ENCODE measurements around the gene MIGA2.

MIGA2 gene

DNA sequence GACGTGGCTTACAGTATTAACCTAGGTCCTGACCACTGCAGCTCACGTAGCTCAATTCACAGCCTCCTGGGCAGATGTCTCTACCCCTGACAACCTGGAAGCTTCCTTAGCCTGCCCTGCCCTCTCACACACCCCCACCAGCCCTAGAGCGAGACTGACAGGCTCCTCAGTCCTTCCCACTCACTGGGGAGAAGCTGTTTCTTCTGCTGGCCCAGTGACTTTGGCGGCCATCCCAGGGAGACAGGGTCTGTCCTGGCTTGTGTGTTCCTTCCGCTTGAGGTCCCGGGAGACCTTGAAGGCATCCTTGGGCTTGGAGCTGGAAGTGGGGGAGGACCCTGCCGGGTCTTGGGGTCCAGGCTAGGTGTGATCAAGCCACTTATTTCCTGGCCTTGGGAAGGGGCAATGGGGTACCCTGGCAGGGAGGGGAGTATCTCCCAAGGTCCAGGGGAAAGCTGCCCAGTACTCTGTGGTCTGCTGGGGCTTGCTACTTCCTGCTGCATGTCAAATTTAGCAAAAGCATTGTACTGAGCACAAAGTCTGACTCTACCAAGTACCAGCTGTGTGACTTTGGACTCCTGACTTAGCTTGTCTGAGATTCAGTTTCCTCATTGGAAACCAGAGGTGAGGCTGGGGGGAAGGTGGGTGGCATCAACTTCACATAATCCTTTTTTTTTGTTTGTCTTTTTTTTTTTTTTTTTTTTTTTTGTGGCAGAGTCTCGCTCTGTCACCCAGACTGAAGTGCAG is 1.9 kb downstream of the MIGA2 start:
- no peak for FAIRE-seq

DNA sequence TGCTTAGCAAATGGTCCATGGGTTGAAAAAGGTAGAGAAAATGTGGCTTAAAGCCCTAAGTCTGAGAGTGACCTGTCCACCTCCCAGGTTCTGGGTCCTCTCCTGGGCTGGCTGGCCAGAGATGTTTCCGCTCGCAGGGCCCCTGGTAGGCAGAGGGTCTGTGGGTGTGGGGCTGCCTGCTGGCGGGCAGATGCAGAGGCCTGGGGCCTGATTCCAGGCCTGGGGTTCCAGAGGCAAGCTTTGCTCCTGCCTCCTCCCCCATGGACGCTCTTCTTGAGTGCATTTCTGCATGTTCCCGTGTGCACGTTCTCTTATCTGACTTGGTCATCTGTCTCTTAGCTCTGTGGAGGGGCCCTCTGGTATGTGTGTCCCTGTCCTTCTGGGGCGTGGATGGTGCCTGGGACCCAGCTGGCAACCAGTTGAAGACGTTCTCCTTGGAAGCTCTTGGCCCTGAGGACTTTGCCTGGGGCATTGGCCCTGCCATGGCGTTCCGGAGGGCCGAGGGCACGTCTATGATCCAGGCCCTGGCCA is 3.8 kb downstream of the MIGA2 start:
- FAIRE-seq = no peak

DNA sequence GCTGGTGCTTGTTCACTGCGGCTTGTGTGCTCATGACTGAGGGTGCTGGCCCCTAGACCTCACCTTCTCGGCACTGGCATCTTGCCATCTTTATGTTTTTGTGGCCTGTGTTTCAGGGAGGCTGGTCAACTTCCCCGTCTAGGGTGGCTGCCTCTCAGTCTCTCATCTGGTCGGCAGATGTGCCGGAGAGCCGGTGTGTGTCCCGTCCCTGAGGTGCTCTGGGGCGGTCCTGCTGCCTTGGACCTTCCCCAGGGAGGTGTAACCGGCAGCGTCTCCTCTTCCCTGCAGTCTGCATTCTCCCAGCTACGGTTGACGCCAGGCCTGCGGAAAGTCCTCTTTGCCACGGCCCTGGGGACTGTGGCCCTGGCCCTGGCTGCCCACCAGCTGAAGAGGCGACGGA is 5.6 kb downstream of the MIGA2 start:
- FAIRE-seq = no peak

DNA sequence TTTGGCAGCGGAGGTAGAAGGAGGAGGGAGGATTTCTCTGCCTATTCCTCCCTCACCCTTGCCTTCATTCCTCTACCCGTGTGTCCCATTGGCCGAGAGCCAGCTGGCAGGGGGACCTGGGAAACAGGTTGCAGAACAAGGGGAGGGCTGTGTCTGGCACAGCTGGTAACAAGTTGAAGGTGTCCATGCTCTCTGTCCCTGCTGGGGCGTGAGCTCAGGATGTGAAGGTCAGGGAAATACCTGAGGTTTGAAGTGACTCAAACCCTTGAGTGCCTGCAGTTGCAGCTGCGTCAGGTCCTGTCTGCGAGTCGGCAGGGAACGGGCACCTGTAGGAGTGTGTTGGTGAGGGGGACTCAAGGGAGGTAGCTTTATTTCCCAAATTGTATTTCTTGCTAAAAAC is 16.2 kb downstream of the MIGA2 start:
- no peak for FAIRE-seq

DNA sequence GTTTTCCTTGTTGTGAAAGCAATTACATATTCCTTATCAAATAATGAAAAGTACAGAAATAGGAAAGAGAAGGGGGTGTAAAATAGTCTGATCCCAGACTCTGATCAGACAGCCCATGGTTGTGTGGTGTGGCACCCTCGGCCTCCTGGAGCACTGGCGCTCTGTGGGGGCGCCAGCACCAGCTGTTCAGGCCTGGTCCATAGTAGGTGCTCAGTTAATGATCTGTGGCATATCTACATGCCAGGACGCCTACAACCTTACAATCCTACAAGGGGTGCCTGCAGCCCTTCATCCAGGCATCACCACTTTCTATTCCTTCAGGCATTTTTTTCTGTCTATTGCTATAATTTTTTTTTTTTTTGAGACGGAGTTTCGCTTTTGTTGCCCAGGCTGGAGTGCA is 16.6 kb downstream of the MIGA2 start:
- no peak for FAIRE-seq

DNA sequence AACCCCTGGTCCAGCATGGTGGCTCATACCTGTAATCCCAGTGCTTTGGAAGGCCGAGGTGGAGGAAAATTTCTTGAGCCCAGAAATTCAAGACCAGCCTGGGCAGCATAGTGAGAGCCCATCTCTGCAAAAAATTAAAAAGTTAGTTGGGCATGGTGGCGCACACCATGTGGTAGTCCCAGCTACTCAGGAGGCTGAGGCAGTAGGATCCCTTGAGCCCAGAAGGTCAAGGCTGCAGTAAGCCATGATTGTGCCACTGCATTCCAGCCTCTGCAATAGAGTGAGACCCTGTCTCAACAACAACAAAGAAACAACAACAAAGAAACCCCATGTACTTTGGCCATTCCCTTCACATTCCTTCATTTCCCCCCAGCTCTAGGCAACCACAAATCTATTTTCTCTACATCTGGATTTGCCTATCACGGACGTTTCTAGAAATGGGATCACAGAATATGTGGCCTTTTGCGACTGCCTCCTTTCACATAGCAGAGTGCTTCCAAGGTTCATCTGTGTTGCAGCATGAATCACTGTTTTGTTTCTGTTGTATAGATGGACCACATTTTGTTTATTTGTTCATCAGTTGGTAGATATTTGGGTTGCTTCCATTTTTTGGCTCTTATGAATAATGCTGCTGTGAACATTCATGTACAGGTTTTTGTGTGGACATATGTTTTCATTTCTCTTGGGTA is 17.9 kb downstream of the MIGA2 start:
- FAIRE-seq = no peak

DNA sequence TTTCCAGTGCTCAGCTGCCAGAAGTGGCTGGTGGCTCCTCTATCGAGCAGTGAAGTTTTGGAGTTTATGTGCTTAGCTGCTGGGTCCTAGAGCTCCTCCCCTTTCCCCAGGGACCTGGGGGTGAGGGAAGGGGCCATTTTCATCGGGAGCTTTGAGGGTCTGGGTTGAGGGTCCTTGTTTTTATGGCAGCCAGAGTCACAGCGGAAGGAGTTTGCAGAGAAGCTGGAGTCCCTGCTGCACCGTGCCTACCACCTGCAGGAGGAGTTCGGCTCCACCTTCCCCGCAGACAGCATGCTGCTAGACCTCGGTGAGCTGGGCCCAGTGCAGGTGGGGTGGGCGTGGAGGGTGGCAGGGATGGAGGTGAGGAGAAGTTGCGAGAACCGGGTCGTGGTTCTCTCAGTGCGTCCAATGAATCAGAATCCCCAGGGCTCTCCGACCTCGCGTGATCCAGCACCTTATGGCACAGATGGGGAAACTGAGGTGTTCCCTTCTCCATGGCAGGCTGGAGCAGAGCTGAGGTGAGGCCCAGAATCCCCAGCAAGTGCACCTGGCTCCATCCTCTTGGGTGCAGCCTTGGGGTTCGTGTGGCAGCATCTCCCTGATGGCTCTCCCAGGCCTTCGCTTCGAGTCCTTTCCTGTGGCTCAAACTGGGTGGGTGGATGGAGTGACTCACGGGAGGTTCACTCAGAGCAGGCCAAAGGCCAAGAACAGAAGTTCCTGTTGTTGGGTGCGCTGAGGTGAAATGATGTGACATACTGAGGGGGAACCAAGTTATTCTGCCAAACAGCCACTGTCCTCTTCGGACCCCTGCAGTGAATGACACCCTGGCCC is 22.8 kb downstream of the MIGA2 start:
- FAIRE-seq = no peak

DNA sequence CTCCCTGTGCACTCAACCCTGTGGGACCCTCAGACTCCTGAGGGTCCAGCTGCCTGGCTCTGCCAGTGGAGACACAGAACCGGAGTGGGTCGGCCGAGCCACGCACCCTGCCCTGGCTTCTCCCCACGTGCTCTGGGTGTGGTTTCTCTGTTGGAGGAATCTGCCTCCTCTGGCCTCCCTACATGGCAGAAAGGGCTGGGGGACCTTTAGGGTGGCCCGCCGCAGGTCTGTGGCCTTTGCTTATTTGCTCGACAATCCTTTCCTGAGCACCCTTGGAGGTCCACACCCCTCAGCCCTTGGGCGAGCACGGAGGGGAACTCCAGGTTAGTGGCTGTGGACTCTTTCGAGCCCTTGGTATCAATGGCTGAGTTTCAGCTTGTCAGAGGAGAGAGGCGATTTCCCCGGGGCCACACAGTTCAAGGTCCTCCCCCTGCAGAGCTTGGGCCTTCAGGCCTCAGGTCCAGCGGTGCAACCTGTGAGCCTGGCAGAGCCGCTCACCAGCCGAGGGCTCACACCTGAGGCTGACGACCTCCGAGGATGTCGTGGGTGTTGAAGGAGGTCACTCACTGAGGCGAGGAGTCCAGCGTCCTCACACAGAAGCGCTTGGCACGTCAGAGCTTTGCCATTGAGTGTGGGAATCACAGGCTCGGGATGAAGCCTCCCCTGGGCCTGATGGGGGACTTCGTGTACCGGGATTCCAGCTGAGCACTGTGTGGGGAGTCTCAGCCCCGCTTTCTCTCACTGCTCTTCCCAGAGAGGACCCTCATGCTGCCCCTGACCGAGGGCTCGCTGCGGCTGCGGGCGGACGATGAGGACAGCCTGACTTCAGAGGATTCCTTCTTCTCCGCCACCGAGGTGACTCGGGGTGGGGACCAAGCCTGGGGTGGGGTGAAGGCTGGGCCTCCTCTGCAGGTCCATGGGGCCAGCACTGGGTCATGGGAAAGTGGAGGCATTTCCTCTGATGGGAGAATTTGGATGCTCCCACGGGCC is 23.7 kb downstream of the MIGA2 start:
- FAIRE-seq = no peak

DNA sequence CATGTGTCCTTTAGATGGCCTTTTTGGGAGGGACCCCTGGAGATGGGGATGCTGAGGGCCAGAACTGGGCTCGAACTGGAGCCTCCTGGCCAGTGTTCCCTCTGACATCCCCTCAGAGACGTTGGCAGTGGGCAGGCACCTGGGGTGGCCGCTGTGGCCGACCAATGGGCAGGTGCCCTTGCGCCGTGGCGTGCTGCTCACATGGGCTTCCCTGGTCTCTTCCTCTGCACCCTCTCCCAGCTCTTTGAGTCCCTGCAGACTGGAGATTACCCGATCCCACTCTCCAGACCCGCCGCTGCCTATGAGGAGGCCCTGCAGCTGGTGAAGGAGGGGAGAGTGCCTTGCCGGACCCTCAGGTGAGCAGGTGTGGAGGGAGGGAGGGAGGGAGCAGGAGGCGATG is 24.6 kb downstream of the MIGA2 start:
- FAIRE-seq = no peak

DNA sequence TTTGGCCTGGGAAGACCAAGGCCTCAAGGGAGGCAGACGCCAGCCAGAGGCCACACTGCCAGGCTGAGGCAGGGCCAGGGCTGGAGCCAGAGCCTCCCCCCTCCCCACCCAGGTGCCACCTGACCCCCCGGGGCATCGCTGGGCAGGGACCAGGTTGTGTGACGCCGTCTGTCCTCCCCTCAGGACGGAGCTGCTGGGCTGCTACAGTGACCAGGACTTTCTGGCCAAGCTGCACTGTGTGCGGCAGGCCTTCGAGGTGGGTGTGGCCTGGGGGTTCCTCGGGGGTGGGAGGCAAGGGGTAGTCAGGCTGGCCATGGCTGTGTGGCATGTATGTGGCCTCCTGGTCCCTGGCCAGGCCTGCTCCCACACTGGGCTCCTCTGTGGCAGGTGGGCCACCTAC is 26.6 kb downstream of the MIGA2 start:
- FAIRE-seq = no peak

DNA sequence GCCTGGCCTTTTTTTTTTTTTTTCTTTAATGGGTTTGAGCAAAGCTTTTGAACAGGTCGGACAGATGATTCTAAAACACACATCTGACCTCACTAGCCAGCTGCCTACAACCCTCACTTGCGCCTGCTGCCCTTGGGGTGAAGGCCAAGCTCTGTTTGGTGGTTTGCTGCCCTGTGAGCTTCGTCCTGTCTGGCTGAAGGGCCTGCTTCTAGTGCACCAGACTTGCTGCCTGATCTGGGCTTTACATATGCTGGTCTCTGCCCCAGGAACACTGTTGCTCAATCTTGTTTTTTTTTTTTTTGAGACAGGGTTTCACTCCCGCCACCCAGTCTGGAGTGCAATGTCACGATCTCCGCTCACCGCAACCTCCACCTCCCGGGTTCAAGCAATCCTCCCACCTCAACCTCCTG is 28.1 kb downstream of the MIGA2 start:
- no peak for FAIRE-seq

DNA sequence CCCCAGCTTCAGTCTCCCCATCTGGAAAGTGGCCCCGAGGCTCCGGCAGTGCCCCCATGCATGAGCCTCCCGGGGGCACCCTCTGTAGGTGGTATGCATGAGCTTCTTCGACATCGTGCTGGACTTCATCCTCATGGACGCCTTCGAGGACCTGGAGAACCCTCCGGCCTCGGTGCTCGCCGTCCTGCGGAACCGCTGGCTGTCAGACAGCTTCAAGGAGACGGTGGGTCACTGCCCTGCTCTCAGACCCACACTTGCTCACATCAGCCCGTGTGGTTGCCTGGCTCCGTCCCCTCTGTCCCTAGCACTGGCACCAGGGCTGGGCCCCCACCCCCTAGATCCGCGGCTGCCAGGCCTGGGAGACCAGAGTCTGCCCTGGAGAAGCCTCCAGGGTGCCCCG is 31.7 kb downstream of the MIGA2 start:
- FAIRE-seq = no peak

DNA sequence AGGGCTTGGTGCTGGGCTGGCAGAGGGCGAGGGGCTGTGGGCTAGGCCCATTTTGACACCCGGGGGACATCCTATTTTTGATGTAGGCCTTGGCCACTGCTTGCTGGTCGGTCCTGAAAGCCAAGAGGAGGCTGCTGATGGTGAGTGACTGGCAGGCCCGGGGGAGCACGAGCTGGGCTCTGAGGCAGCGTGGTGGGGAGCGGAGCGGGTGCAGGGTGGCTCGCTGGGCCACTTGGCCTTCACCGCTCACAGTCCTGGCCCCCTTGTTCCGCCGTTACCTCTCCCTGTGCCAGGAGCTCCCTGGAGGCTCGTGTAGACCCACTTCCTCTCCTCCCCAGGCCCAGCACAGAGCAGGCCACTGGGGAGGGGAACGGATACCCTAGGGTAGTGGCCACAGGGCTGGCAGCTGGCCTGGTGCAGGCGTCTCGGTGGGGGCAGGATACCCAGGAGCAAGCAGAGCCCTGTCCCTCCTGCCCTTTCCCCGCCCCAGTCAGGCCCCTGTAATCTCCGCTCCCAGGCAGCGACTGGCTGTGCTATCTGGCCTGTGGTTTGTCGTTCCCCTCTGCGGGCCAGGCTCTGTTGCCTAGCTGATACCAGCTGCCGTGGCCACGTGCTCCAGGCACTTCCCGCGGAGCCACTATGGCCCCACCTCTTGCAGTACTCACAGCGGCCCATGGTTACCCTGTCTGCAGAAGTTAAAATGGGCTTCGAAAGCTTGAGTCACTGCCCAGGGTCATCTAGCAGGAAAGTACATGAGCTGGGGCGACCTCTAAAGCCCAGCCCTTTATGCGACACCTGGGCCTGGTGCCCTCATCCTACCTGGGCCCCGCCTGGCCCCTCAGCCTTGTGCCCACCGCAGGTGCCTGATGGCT is 32.8 kb downstream of the MIGA2 start:
- no peak for FAIRE-seq

DNA sequence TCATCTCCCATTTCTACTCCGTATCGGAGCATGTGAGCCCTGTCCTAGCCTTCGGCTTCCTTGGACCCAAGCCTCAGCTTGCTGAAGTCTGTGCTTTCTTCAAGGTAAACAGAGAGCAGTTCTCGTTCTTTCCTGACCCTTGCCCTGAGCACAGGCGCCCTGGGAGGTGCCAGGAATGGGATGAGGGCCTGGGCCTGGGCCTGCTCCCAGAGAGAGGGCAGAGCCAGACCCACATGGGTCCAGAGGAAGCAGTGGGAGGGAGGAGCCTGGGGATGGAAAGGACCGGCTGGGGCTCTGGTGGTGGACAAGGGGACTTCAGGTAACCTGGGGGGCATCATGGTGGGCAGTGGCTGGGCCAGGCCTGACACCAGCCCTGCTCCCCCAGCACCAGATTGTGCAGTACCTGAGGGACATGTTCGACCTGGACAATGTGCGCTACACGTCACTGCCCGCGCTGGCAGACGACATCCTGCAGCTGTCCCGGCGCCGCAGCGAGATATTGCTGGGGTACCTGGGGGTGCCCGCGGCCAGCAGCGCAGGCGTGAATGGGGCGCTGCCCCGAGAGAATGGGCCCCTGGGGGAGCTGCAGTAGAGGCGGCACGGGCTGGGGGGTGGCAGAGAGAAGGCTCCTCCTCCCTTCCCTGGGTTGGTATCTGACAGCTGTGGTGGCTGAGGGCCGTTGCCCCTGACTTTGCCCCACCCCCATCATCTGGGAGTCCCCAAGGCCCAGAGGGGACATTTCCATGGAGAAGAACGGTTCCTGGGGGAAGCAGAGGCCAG is 33.6 kb downstream of the MIGA2 start:
- no peak for FAIRE-seq

DNA sequence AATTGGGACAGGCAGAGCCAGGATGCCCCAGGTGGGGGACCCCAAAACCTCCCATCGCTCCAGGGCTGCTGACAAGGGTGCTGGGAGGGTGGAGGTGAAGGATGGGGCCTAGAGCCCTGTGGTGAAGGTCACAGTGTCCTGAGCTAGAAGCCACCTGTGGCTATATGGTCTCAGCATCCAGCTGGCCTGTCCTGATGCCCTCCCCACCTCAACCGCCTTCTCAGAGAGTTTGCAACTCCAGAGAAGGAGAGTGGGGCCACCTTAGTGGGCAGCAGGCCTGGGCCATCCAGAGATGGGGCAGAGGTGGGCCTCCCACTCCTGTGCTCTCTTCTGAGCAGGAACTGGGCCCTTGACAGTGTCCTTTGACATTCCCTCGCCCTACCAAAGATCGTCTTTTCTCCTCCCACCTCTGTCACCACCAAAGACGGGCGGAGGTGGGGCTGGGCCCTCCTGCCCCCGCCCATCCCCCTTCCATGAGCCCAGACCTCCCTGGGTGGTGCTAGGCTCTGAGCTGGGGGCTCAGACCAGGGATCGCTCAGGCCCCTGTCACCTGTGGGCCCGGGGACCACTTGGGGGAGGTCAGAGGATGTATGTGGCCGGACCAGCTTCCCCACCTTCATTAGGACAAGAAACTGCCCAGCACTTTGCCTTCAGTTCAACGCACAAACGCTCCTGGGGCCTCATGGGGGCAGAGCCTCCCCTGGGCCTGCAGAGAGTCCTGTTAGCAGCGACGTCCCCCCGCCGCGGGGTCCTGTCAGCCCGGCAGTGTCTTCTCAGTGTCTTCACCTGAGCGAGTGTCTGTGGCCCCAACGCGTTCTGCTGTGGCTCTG is 34.5 kb downstream of the MIGA2 start:
- FAIRE-seq = no peak

DNA sequence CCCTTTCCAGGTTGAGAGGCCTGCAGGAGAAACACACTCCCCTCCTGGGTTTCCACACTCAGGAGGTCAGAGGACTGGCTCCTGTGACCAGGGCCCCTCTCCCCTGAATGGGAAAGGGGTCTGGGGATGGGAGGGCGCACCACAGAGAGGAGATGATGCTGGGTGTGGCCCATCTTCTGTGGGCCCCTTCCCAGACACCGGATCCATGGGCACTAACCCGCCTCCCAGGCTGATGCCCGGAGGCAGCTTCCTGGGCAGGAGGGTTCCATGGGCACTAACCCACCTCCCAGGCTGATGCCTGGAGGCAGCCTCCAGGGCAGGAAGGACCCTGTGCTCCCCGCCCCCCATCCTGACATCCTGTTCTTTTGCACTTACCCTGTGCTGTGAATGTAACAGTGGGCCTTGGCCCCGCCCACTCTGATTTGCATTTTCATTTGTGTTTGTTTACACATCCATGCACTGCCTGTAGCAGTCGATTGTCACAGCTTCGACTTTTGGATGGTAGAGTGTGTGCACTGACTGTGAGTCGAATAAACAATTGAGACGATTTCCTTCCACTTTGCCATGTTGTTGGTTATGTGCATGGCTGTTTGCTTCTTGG is 35.2 kb downstream of the MIGA2 start:
- no peak for FAIRE-seq

DNA sequence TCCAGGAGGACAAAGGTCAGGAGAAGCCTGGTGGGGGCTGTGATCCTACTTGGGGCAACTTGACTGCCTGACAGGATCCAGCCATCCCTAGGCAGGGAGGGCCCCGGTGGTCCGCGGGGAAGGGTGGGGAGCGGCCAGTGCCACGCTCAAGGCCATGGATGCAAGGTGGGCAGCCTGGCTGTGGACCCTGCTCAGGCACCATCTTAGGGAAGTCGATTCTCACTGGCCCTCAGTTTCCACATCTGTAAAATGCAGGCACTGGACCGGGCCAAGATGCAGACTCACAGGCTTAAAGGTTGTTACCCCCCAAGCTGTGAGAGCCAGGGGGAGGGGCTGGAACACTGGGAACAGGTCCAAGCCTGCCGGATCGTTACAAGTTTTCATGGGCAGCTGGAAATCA is 35.7 kb downstream of the MIGA2 start:
- FAIRE-seq = no peak

DNA sequence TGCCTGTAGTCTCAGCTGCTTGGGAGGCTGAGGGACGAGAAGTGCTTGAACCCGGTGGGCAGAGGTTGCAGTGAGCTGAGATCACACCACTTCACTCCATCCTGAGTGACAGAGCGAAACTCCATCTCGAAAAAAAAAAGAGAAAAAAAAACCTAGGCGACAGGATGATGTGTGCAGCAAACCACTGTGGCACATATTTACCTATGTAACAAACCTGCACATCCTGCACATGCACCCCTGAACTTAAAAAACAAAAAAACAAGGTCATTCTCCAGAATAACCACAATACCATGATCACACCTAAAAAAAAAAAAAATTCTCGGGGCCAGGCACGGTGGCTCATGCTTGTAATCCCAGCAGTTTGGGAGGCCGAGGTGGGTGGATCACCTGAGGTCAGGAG is 37.0 kb downstream of the MIGA2 start:
- no peak for FAIRE-seq

DNA sequence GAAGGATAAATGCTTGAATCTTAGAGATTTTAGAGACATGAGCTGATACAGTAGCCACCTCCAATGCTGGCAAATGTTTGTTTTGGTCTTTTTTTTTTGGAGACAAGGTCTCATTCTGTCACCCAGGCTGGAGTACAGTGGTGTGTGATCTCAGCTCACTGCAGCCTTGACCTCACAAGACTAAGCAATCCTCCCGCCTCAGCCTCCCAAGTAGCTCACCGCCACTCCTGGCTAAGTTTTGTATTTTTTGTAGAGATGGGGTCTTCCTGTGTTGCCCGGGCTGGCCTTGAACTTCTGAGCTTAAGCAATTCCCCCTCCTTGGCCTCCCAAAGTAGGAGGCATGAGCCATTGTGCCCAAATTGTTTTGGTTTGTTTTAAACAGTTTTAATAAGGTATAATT is 37.7 kb downstream of the MIGA2 start:
- no peak for FAIRE-seq
